Measurements from ENCODE around the gene ANKRD17.

Gene ANKRD17

GRCh38 chr4:73257651-73258435 is 755 bp downstream of the ANKRD17 start:
- TF ChIP-seq GATA2 (IDR thresholded peaks at IDR 0.05; ENCODE audit: low read depth, low read length) (no peak), GATA3 (IDR thresholded peaks at IDR 0.05; ENCODE audit: low read depth, low read length) (no peak)

GRCh38 chr4:73257234-73257633 is 1.4 kb downstream of the ANKRD17 start:
- TF ChIP-seq GATA3 (IDR thresholded peaks at IDR 0.05; ENCODE audit: low read depth, low read length) (no peak), GATA2 (IDR thresholded peaks at IDR 0.05; ENCODE audit: low read depth, low read length) (no peak)

- TF ChIP-seq GATA3 (IDR thresholded peaks at IDR 0.05; ENCODE audit: low read depth, low read length): no peak
- no peak for TF ChIP-seq GATA2 (IDR thresholded peaks at IDR 0.05; ENCODE audit: low read depth, low read length)
Observed at GRCh38 chr4:73252001-73252400, 6.6 kb downstream of the ANKRD17 start.

GRCh38 chr4:73251384-73251783 is 7.2 kb downstream of the ANKRD17 start:
- TF ChIP-seq GATA3 (IDR thresholded peaks at IDR 0.05; ENCODE audit: low read depth, low read length): no peak

GRCh38 chr4:73250642-73251041 is 8.0 kb downstream of the ANKRD17 start:
- TF ChIP-seq GATA3 (IDR thresholded peaks at IDR 0.05; ENCODE audit: low read depth, low read length): no peak
- TF ChIP-seq GATA2 (IDR thresholded peaks at IDR 0.05; ENCODE audit: low read depth, low read length): no peak

GRCh38 chr4:73248821-73249220 is 9.8 kb downstream of the ANKRD17 start:
- TF ChIP-seq GATA3 (IDR thresholded peaks at IDR 0.05; ENCODE audit: low read depth, low read length) (no peak), GATA2 (IDR thresholded peaks at IDR 0.05; ENCODE audit: low read depth, low read length) (no peak)

GRCh38 chr4:73248416-73248815 is 10.2 kb downstream of the ANKRD17 start:
- TF ChIP-seq GATA3 (IDR thresholded peaks at IDR 0.05; ENCODE audit: low read depth, low read length): no peak
- TF ChIP-seq GATA2 (IDR thresholded peaks at IDR 0.05; ENCODE audit: low read depth, low read length): no peak

GRCh38 chr4:73247100-73247499 is 11.5 kb downstream of the ANKRD17 start:
- TF ChIP-seq GATA3 (IDR thresholded peaks at IDR 0.05; ENCODE audit: low read depth, low read length): no peak
- TF ChIP-seq GATA2 (IDR thresholded peaks at IDR 0.05; ENCODE audit: low read depth, low read length): no peak

GRCh38 chr4:73245955-73246354 is 12.6 kb downstream of the ANKRD17 start:
- TF ChIP-seq GATA3 (IDR thresholded peaks at IDR 0.05; ENCODE audit: low read depth, low read length) (no peak), GATA2 (IDR thresholded peaks at IDR 0.05; ENCODE audit: low read depth, low read length) (no peak)

- no peak for TF ChIP-seq GATA3 (IDR thresholded peaks at IDR 0.05; ENCODE audit: low read depth, low read length)
- no peak for TF ChIP-seq GATA2 (IDR thresholded peaks at IDR 0.05; ENCODE audit: low read depth, low read length)
Observed at GRCh38 chr4:73244945-73245601, 13.5 kb downstream of the ANKRD17 start.

GRCh38 chr4:73237044-73237443 is 21.6 kb downstream of the ANKRD17 start:
- TF ChIP-seq GATA2 (IDR thresholded peaks at IDR 0.05; ENCODE audit: low read depth, low read length) (no peak), GATA3 (IDR thresholded peaks at IDR 0.05; ENCODE audit: low read depth, low read length) (no peak)

- no peak for TF ChIP-seq GATA2 (IDR thresholded peaks at IDR 0.05; ENCODE audit: low read depth, low read length)
- no peak for TF ChIP-seq GATA3 (IDR thresholded peaks at IDR 0.05; ENCODE audit: low read depth, low read length)
Observed at GRCh38 chr4:73236151-73236550, 22.4 kb downstream of the ANKRD17 start.

GRCh38 chr4:73234712-73235111 is 23.9 kb downstream of the ANKRD17 start:
- TF ChIP-seq GATA2 (IDR thresholded peaks at IDR 0.05; ENCODE audit: low read depth, low read length): no peak

GRCh38 chr4:73231518-73232487 is 26.8 kb downstream of the ANKRD17 start:
- no peak for TF ChIP-seq GATA3 (IDR thresholded peaks at IDR 0.05; ENCODE audit: low read depth, low read length)
- TF ChIP-seq GATA2 (IDR thresholded peaks at IDR 0.05; ENCODE audit: low read depth, low read length): no peak

Data from SH-SY5Y (cell line).